ENCODE measurements around the gene RNF181.
A peak's percentile ranks its signal among the peaks of the same experiment; 100 is the strongest.

The RNF181 gene

DNA sequence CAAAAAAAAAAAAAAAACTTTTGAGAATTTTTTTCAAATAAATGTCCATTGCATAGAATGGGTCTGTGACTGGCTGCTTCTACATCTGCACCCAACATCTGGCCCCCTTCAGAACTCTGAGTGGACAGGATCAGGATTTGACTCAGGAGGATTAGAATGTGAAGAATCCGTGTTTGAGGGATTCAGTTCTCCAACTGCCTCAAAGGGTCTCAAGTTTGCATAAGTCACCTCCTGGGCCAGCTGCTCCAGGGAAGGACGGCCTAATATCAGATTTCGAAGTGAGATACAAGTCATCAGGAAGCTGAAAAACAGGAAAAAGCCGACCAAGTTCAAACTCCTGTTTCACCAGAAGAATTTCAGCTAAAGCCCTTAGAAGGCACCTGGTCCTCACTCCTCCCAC lies 45.7 kb upstream of the RNF181 start:
- in situ Hi-C loops (cut with HindIII; ENCODE audit: low sequenced_read_pairs): loop anchor here (25.0 kb wide), 1 partner anchor 138 kb away; the partner anchor contains the start of genes CAPG and SH2D6
- TF ChIP-seq, protein P1, sequence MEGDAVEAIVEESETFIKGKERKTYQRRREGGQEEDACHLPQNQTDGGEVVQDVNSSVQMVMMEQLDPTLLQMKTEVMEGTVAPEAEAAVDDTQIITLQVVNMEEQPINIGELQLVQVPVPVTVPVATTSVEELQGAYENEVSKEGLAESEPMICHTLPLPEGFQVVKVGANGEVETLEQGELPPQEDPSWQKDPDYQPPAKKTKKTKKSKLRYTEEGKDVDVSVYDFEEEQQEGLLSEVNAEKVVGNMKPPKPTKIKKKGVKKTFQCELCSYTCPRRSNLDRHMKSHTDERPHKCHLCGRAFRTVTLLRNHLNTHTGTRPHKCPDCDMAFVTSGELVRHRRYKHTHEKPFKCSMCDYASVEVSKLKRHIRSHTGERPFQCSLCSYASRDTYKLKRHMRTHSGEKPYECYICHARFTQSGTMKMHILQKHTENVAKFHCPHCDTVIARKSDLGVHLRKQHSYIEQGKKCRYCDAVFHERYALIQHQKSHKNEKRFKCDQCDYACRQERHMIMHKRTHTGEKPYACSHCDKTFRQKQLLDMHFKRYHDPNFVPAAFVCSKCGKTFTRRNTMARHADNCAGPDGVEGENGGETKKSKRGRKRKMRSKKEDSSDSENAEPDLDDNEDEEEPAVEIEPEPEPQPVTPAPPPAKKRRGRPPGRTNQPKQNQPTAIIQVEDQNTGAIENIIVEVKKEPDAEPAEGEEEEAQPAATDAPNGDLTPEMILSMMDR (IDR thresholded peaks at IDR 0.05; ENCODE audit: low read depth, low read length): no peak
- DNase-seq (ENCODE audit: low read depth, low spot score): peak; percentile 89
- H3K4me3 ChIP-seq (ENCODE audit: low read depth, low read length): no peak overlapping the region

DNA sequence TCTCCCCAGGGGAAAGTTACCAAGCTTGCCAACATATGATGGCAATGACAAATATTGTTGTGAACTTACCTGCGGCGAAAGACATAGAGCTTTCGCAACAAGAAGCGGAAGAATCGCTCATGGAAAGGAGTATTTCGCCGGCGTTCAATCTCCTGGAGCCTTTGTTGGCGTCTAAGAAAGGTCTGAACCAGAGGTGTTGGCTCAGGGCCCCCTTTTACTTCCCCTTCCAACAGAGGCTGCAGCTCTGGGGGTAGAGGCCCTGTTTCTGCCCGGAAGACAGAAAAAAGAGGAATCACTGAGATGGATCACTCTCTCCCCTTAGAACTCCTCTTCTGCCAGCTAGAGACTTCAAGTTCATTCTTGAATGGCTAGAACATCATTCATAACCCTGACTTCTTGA lies 45.1 kb upstream of the RNF181 start:
- no peak for DNase-seq (ENCODE audit: low read depth, low spot score)

DNA sequence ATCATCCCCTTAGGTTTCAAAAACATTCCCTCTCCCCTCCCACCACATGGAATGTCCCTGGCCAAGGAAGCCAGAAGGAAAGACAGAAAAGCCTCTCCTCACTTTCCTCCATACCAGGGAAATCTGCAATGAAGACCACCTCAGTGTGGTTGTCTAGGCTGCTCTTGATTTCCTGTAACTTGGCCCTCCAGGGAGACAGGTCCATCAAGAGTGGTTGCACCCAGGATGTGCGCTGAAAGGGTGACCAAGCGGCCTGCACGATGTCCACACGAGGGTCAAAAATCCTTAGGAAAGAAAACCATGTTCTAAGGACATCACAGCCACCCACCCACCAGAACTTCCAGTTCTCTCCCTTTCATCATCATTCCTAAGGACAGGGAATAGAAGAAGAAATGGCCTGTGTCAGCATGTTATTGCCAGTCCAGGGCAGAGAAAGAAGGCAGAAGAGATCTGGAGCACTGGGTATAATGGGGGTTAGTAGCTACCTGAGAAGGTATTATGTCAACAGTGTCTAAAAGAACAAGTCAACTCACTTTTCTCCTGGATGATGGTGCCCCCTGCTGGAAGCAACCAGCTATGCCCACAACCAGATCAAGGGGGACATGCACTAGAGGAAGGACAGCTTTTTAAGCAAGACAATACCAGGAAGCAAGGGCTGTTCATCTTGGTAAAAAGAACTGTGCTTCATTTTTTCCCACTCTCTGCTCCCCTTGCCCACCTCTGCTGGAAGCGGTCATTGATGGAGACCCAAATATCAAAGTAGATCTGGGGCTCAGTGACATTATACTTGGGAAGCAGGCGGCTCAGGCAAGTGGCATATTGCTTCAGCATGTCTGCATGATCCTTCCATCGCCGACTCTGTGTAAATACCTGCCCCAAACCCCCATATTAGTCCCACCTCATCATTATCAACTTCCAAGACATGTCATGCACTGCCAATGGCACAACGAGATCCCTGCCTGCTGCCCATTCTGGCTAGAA lies 43.6 kb upstream of the RNF181 start:
- TF ChIP-seq, protein P1 (IDR thresholded peaks at IDR 0.05; ENCODE audit: low read depth, low read length): peak; percentile 93
- peak; percentile 78 for DNase-seq (ENCODE audit: low read depth, low spot score)
- H3K4me3 ChIP-seq (ENCODE audit: low read depth, low read length): no peak overlapping the region
- in situ Hi-C loops (cut with HindIII; ENCODE audit: low sequenced_read_pairs): no loop called here

More for the DNA sequence above, 45.1 kb upstream of the RNF181 start:
- in situ Hi-C loops (cut with HindIII; ENCODE audit: low sequenced_read_pairs): no loop called here
- H3K4me3 ChIP-seq (ENCODE audit: low read depth, low read length): no peak overlapping the region
- TF ChIP-seq, protein P1 (IDR thresholded peaks at IDR 0.05; ENCODE audit: low read depth, low read length): no peak

DNA sequence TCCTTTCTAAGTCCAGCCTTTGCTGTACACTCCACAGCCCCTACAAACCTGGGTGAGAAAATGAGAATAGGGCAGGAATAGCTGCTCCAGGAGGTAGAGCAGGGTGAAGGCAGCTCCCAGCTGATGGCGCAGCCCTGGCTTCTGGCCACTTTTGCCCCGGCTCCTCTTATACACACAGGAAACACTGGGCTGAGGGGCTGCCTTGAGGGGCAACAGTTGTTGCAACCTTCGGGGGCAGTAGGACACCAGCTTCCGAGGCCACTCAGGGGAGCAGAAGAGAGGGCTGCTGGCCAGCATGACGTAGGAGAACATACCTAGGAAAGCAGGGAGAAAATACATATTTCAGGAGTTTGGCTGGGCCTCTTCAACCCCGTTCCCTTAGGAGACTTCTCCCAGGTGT lies 42.4 kb upstream of the RNF181 start:
- TF ChIP-seq, protein P1 (IDR thresholded peaks at IDR 0.05; ENCODE audit: low read depth, low read length): no peak
- no peak overlapping the region for H3K4me3 ChIP-seq (ENCODE audit: low read depth, low read length)
- in situ Hi-C loops (cut with HindIII; ENCODE audit: low sequenced_read_pairs): no loop called here
- no peak for DNase-seq (ENCODE audit: low read depth, low spot score)

DNA sequence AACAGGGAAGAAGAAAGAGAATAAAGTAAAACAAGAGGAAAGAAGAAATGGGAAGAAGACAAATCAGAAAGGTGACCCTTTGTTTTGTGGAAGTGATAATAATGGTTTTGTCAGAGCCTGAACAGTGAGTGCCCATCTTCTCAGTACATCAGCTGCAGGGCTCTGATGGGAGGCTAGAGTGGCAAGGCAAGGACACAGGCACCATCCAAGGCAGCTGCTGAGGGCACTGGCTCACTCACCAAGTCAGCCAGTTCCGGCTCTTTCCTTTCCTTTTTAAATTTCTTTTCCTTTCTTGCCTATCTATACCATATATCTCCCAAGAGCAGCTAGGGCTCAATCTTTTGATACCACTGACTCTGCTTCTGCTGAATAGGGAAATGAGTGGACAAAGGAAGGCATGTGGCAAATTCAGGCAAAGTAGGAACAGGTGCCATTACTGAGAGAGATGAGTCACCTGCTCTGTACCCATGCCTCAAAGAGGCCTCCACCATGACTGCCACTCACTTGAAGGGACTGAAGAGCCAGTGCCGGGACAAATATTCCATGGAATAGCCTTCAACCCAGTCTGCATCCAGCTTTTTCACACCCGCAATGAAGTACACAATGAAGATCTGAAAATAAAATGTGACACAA lies 40.4 kb upstream of the RNF181 start:
- H3K4me3 ChIP-seq (ENCODE audit: low read depth, low read length): no peak overlapping the region
- in situ Hi-C loops (cut with HindIII; ENCODE audit: low sequenced_read_pairs): no loop called here
- DNase-seq (ENCODE audit: low read depth, low spot score): no peak
- TF ChIP-seq, protein P1 (IDR thresholded peaks at IDR 0.05; ENCODE audit: low read depth, low read length): no peak

DNA sequence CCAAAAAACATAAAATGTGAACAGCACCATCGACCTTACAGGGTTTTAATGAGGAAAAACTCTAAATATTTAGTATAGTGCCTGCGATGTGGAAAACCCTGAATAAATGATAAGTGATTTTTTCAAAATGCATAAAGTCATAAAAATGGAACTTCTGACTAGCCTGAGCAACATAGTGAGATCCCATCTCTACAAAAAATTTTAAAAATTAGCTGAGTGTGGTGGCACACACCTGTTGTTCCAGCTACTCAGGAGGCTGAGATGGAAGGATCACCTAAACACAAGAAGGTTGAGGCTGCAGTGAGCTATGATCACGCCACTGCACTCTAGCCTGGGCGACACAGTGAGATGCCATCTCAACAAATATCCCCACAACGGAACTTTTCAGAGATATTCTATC lies 38.4 kb upstream of the RNF181 start:
- TF ChIP-seq, protein P1 (IDR thresholded peaks at IDR 0.05; ENCODE audit: low read depth, low read length): no peak
- no peak overlapping the region for H3K4me3 ChIP-seq (ENCODE audit: low read depth, low read length)
- DNase-seq (ENCODE audit: low read depth, low spot score): no peak
- in situ Hi-C loops (cut with HindIII; ENCODE audit: low sequenced_read_pairs): no loop called here
